Esophagus squamous epithelium (tissue), 4 donors: ENCODE results near the gene CRYBA2.

Experiments
- CTCF ChIP-seq, 6 experiments: fragments of 450-650 bp in 4 of 6; fragments of 200-600 bp in 2 of 6; sonication (generic) in 2 of 6; IDR thresholded peaks; one replicate each; pipeline ENCODE4 v1.5.1; 2016 to 2019; ENCODE audit warnings: antibody characterized with exemption in 6 of 6, mild to moderate bottlenecking in 4 of 6, moderate library complexity in 4 of 6
- POLR2A ChIP-seq, 4 donors: fragments of 450-650 bp; IDR thresholded peaks; one replicate each; pipeline ENCODE4 v1.6.1; 2017; ENCODE audit warnings: antibody characterized with exemption in 4 of 4, mild to moderate bottlenecking in 4 of 4, moderate library complexity in 3 of 4

GRCh38 chr2:218985021-218985324 is 8.2 kb downstream of the CRYBA2 start, which contains the start of gene FEV:
- TF ChIP-seq POLR2A (IDR thresholded peaks at IDR 0.05) (no peak), CTCF (IDR thresholded peaks at IDR 0.05) (no peak)
